GM21529 (cell line): ENCODE results near the gene SYTL3.
"Not testable (repeated sequence)": the region's sequence is repeated elsewhere in the genome, so short reads cannot be mapped to it uniquely, and the experiment has no call there.

Experiments
- ATAC-seq: cut with Tn5 transposase; IDR thresholded peaks from one replicate; pipeline ENCODE4 v1.9.1; 2021; ENCODE audit not compliant: unreplicated experiment

Gene SYTL3

DNA sequence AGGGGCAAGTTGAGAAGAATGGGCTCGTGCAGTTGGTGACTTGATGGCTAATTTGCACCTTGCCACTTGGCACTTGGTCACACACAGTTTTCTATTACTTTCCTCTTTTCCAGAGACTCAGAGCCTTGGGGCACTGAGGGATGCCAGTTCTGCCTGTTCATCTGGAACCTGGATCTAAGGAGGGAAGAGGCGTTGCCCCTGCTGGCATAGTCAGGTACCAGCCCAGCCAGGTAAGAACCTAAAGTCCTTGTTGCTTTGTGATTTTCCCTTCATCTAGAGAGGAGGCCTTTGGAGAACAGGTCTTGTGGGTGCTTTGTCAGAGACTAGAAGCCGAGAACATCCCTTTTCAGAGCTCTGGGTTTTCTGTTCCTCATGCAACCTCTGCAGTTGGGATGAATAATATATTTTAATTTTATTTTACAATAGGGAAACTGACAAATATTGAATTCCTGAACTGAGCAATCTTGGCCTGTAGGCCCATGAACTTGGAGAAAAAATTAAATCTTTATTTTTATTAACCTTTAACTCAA, 11.4 kb downstream of the SYTL3 start:
- no peak for ATAC-seq

DNA sequence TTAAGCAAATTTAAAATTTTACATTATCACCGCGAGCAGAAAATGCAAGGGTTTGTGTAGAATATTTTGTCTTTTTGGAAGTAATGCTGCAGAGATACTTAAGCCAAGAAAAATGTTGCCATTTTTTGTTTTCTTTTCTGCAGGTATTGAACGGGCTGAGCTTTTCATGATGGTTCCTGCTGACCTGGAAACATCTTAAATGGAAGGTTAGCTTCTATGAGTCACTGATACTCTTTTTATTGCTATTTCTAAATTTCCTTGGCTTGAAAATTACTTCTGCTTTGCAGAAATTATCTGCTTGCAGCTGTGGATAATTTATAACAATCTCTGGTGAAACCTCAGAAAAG, 12.7 kb downstream of the SYTL3 start:
- no peak for ATAC-seq

DNA sequence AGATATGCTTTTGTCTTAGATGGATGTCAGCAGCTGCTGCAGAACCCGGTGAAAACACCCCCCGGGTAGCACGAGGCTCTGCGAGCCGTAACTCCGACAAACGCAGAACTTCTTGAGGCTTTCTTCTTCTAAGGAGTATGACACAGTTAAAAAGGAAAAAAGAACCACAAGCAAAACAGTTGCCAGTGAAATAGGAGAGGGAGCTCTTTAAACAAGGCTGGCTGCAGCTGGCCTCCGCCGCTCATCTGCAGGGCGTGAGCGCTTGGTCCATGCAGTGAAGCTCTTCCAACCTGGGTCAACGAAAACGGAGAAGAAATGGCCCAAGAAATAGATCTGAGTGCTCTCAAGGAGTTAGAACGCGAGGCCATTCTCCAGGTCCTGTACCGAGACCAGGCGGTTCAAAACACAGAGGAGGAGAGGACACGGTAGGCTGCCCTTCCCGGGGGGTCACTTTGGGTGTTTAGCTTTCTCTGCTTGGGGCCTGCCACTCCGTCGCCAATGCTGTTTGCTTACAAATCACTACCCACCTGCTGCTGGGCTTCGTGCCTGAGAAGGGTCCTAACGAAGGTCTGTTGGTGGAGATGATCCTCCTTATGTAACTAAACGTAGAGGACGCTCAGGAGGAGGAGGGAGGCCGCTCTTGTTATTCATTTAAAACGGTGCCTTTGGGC, 13.2 kb downstream of the SYTL3 start:
- no peak for ATAC-seq

DNA sequence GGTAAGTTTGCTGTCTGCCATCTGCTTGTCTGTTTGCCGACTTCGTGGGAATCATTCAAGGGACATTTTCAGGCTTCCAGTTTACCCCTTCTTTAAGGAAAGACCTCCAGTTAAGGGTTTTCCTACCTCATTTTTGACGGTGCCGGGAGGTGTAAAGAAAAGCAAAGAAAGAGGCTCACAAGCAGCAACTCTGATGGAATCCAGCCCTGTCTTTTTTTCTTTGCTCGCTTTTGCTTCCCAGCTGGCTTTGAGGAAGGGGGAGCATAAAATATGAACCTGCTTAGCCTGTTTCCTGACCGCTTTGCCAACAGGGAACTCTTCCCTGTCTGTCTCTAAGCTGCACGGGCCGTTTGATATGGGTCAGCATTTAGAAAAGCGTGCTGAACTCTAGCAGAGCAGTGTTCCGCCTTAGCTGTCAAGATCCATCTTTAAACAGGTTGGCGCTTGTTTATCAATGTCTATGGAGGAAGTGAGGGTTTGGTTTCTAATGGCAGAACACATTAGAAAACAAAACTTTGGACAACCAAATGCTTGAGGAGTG, 13.8 kb downstream of the SYTL3 start:
- no peak for ATAC-seq

DNA sequence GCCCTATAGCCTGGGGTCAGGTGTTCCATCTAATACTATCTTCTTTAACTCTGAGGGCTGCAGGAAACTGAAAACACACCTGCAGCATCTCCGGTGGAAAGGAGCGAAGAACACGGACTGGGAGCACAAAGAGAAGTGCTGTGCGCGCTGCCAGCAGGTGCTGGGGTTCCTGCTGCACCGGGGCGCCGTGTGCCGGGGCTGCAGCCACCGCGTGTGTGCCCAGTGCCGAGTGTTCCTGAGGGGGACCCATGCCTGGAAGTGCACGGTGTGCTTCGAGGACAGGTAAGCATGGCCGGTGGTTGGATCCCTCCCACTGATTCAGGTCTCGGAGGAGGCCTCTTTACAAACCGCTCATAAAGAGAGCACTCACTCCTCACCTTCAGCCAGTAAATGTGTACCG, 15.5 kb downstream of the SYTL3 start:
- no peak for ATAC-seq

DNA sequence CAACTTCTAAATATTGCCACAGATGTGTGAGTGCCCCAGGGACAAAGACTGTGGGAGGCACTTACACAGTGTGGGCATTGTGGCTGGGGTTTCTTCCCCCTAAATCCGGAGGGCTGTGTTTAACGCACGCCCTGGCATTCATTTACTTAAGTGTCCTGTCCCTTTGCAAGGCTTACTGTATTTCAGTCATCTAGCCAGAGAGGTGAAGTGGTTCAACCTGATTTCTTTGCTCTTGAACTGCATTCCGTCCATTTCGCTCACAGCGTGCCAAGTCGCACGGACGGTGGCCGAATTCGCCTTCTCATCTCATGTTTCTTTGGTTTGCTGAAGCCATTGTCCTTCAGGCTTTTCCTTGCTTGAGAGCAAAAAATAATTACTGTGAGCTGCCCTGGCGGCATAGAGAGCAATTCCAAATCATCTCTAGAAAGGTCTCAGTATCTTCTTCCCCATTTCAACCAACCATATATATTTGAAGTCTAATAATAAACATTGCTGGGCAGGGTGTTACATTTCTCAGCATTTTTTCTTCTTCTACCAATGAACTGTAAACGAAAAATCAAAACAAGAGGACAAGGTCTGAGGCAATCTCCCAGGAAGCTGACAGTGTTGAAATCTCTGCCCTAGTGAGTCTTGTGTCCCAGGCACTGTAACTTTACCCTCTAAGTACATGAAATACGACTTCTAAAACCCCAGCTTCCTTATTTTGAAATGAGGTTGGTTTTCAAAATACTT, 16.9 kb downstream of the SYTL3 start:
- no peak for ATAC-seq

DNA sequence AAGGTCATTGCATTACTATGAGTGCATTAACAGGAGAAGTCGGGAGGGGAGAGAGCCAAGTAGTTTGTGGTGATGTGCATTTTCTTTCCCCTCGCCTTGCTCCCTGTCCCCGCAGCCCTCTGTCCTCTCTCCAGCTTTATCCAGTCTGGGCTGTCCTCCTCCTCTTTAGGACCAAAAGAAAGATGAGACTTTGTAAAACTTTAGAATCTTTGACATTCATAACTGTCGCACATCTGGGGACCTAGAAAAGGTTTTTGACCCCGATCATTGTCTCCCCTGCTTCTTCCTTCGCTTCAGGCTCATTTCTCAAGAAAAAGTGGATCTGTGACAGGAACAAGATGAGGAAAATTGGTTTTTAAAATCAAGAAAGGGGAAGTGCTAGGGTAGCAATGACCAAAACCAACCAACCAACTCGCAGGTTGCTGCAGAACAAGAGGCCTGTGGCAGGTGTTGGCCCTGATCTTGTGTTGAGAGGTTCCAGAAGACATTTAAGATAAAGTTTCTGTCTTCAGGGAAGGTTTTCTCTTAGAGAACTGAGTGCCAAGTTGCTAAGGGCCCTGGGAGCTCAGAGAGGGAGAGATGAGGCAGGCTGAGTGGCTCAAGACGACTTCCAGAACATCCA, 17.6 kb downstream of the SYTL3 start:
- no peak for ATAC-seq

DNA sequence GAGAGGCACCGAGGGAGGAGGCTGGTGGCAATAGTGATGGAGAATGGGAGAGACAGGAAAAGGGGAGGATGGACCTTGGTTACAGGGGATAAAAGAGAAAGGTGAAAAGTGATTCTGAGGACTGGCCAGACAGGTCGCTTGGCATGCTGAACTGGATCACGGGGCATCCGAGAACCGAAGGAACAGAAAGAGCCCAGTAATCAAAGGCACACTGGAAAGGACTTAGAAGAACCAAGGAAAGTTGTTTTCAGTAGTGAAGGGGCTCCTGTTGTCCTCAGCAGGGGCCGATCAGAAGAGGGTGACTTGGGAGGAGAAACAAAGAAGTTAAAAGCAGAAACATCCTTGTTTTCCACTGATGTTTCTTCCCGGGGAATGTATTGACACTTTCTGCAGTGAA, 18.9 kb downstream of the SYTL3 start:
- no peak for ATAC-seq

DNA sequence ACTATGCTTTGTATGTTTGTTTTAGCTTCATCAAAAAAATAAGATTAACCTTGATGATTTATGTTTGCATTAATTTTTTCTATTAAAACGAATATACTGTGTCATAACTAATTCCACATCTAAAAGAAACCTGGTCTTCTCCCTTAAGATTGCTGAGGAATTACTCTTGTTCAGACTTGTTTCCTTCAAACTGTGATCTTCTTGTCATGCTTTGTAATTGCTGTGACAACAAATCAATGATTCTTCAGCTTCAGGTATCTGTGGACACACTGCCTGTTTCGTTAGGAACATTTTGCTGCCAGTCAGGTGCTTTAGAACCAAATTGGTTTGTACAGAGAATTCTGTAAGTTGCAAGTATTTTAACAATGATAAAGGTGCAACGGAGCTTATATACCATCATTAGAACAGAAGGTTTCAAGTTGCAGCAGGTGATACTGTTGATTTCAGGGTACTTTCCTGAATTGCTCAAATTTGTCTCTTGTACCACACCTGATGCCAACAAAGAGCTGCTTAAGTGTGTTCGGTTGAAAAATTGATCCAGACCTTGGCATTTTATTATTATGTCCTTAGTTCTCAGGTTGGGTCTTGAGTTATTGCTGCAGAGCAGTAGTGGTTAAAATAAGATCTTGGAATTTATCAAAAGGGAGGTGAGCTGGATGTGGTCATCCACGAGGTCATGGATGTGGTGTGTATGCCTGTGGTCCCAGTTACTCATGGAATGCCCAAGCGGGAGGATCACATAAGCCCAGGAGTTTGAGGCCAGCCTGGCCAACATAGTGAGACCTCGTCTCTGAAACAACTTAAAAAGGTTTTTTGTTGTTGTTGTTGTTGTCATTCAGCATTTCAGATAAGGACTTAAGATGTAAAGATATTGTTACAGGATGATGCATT, 19.5 kb downstream of the SYTL3 start:
- no peak for ATAC-seq

DNA sequence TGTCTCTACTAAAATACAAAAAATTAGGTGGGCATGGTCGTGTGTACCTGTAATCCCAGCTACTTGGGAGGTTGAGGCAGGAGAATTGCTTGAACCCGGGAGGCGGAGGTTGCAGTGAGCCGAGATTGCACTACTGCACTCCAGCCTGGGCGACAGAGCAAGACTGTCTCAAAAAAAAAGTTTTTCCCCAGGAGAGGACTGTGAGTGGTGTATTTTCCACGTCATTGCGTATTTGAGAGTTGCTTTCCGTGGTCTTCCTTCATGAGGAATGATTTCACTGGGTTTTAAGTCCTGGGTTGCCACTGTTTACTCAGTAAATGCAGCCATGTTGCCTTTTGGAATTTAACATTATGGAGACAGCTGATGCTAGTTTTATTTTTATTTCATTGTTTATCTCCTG, 22.3 kb downstream of the SYTL3 start:
- ATAC-seq, result not testable (repeated sequence)

DNA sequence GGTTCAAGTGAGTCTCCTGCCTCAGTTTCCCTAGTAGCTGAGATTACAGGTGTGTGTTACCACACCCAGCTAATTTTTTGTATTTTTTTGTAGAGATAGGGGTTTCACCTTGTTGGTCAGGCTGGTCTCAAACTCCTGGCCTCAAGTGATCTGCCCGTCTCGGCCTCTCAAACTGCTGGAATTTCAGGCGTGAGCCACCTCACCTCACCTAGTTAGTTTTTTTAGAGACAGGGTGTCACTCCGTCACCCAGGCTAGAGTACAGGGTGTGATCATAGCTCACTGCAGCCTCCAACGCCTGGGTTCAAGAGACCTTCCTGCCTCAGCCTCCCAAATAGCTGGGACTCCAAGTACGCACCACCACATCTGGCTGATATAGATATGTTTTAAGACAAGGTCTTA, 22.9 kb downstream of the SYTL3 start:
- no peak for ATAC-seq

DNA sequence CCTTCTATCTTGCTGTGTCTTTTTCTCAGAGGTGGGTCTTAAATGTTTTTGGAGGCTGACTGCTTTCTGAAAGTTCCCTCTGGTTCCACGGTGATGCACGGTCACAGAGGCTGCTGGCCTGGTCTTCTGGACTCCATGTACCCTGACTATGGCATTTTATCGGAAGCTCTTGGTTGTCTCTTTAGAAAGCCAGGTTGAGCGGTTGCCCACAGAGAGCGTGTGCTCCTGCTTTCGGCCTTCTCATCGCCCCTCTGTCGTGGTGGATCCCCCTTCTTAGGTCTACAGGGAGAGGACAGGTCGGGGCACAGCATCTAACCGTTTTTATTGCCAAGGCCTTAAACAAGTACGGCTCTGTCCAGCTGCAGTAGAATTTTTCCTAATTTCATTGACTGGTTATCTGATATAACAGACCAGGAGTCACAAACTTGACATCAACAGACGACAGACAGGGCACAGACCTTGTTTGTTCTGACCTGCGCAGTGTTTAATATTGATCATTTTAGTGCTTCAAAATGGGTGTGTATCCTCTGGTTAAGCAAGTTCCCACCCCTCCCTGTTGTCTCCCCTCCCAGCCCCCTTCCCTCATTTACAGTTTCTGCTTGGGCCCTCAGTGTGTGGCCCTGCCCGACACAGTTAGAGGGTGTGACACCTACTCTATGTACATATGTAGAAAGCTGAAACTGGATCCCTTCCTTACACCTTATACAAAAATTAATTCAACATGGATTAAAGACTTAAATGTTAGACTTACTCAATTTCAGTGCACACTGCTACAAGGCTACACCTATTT, 24.7 kb downstream of the SYTL3 start:
- ATAC-seq, result no peak

DNA sequence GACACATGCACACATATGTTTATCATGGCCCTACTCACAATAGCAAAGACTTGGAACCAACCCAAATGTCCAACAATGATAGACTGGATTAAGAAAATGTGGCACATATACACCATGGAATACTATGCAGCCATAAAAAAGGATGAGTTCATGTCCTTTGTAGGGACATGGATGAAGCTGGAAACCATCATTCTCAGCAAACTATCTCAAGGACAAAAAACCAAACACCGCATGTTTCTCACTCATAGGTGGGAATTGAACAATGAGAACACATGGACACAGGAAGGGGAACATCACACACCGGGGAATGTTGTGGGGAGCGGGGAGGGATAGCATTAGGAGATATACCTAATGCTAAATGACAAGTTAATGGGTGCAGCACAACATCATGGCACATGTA, 27.2 kb downstream of the SYTL3 start:
- ATAC-seq, result not testable (repeated sequence)

DNA sequence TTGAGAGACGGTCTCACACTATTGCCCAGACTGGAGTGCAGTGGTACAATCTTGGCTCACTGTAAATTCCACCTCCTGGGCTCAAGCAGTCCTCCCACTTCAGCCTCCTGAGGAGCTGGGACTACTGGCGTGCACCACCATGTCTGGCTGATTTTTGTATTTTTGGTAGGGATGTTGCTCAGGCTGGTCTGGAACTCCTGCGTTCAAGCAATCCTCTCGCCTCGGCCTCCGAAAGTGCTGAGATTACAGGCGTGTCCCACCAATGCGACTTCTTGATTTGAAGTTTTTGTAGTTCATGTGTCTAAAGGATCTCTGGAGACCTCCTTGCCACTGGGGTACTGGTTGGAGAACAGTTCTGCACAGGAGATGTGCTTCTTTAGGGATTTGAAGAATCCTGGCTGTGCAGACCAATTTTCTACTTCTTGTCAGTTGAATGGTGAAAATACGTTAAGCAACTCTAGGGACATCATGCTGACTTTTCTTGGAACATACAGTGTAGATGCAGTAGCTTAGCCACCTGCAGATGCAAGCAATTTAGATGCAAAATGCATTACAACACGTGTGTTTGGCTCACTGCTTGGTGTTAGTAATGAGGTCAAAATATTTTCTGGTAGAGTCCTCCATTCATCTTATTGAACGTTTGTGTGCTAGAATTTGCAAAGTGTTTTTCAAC, 28.2 kb downstream of the SYTL3 start:
- ATAC-seq, result no peak

DNA sequence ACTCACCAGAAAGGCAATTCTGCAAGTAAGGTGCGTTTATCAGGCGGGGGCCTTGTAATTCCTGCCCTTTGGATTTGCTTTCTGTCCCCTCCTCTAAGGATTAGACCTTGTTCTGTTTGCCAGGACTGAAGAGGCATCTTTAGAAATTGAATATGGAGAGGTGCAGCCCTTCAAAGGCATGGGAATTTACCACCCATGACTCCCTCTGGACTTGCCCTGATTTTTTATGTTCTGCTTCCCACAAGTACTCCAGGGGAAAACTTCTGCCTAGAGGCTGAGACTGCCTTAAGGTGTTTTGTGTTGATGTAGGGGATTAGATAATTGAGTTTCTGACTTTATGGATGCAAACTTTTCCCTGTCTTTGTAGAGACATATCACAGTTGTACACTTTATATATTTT, 30.2 kb downstream of the SYTL3 start:
- no peak for ATAC-seq

DNA sequence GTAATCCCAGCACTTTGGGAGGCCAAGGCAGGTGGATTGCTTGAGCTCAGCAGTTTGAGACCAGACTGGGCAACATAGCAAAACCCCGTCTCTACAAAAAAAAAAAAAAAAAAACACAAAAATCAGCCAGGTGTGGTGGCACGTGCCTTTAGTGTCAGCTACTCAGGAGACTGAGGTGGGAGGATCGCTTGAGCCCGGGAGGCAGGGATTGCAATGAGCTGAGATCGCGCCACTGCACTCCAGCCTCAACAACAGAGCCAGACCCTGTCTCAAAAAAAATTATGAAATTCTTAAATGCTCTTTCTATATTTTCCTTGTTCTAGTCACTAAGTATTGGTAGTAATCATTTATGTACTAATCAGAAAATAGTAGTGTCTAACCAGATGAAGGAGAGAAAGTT, 30.6 kb downstream of the SYTL3 start:
- no peak for ATAC-seq

DNA sequence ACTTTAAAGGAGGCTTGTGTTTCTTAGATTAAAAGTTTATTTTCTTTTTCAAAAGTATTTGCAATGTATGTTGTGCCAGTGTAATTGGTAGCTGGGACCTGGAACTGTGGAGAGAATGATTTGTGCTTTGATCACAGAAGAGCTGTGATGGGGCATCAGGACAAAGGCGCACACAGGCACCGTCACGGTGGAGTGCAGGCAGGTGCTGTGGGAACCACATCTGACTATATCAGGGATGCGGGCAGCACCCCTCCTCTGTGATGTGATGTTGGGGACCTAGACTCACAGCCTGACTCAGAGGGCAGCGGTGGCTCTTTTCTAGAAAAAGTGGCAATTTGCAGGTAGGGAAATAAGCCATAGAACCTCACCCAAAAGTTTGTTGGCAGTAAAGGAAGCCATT, 34.5 kb downstream of the SYTL3 start:
- ATAC-seq, result no peak

DNA sequence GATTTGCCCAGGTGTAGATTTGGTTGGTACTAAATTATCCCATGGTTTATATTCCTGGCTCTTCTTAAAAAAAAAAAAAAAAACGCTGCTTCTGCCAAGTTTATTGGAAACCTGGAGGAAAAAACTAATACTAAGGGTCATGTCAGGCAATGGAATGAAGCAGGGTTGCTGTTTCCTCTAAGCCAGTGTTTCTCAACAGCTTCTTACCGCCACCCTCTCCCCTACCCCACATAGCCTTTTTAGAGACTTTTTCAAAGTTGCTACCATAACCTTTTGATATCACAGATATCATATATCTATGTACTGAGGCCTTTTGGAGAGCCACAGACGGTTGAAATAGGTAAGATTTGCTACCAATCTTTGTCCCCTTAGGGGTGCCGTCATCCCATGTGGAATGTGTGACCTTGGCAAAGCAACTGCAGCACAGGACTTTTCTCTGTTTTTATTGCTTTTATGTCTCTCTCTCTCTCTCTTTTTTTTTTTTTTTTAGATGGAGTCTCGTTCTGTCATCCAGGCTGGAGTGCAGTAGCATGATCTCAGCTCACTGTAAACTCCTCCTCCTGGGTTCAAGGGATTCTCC, 35.0 kb downstream of the SYTL3 start:
- ATAC-seq, result no peak

DNA sequence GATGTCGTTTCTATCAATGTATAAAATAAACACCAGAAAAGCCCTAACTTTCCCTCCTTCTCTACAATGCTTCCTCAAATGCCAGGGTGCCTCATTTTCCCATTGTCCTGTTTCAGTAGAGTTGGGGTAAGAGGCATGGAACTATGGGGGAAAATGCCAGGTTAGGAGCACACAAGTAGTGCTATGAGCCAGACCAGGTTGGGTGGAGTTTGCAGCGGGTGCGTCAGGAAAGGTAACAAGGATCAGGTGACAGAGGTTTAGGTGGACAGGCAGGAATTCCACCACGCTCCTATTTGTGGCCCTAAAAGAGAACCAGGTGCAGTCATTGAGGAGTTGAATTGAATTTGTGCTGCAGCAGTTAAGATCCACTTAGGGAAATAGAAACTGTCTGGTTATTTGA, 36.5 kb downstream of the SYTL3 start:
- no peak for ATAC-seq
